NCI-H82 (cell line): ENCODE results near the gene SLC22A16.

Source experiments
- DNase-seq: peaks from one replicate; lab custom pipeline; 2025; lab: John Stamatoyannopoulos, UW

Gene SLC22A16

GRCh38 chr6:110446405-110446804, 30.0 kb downstream of the SLC22A16 start:
- DNase-seq: no peak

- no peak for DNase-seq
These were observed 36.4 kb downstream of the SLC22A16 start for GRCh38 chr6:110440026-110440425.

GRCh38 chr6:110439356-110439755, 37.1 kb downstream of the SLC22A16 start:
- DNase-seq: no peak

GRCh38 chr6:110434961-110435602, 41.3 kb downstream of the SLC22A16 start:
- peak; percentile 17 for DNase-seq

GRCh38 chr6:110432285-110432900, 44.0 kb downstream of the SLC22A16 start:
- no peak for DNase-seq

- DNase-seq: no peak
These were observed 45.7 kb downstream of the SLC22A16 start for GRCh38 chr6:110430741-110431140.

- DNase-seq: no peak
These were observed 46.2 kb downstream of the SLC22A16 start for GRCh38 chr6:110430236-110430635.

GRCh38 chr6:110428153-110428552, 48.3 kb downstream of the SLC22A16 start:
- DNase-seq: no peak

GRCh38 chr6:110425816-110426215, 50.6 kb downstream of the SLC22A16 start:
- no peak for DNase-seq

- DNase-seq: no peak
These were observed 54.0 kb downstream of the SLC22A16 start for GRCh38 chr6:110422444-110422822.

GRCh38 chr6:110421749-110422443, 54.5 kb downstream of the SLC22A16 start:
- no peak for DNase-seq

GRCh38 chr6:110419028-110419739, 57.2 kb downstream of the SLC22A16 start:
- no peak for DNase-seq

GRCh38 chr6:110418594-110418993, 57.8 kb downstream of the SLC22A16 start:
- DNase-seq: no peak

GRCh38 chr6:110415086-110415916, 61.1 kb downstream of the SLC22A16 start, which contains the start of gene DDO:
DDO (minus strand) TSS chr6:110415575; CDS start chr6:110413462, 2,113 bp downstream.
- DNase-seq: peak; percentile 34

GRCh38 chr6:110414669-110415068, 61.7 kb downstream of the SLC22A16 start:
- DNase-seq: no peak

GRCh38 chr6:110412360-110412759, 64.1 kb downstream of the SLC22A16 start:
- peak; percentile 96 for DNase-seq

GRCh38 chr6:110410511-110410910, 65.9 kb downstream of the SLC22A16 start:
- DNase-seq: no peak

- DNase-seq: no peak
These were observed 66.6 kb downstream of the SLC22A16 start for GRCh38 chr6:110409794-110410193.

GRCh38 chr6:110408901-110409300, 67.5 kb downstream of the SLC22A16 start:
- peak; percentile 28 for DNase-seq

- DNase-seq: no peak
These were observed 71.8 kb downstream of the SLC22A16 start for GRCh38 chr6:110404607-110405006.

- DNase-seq: no peak
These were observed 74.7 kb downstream of the SLC22A16 start for GRCh38 chr6:110401585-110402176.
